SKM-1 (cell line): Measurements from ENCODE around the gene CYP4F3.
"Not testable (repeated sequence)": the region's sequence is repeated elsewhere in the genome, so short reads cannot be mapped to it uniquely, and the experiment has no call there.

ENCODE experiments used
- DNase-seq: peaks from one replicate; lab custom pipeline; 2025; ENCODE audit not compliant: unreplicated experiment; lab: John Stamatoyannopoulos, UW

Gene CYP4F3

DNA sequence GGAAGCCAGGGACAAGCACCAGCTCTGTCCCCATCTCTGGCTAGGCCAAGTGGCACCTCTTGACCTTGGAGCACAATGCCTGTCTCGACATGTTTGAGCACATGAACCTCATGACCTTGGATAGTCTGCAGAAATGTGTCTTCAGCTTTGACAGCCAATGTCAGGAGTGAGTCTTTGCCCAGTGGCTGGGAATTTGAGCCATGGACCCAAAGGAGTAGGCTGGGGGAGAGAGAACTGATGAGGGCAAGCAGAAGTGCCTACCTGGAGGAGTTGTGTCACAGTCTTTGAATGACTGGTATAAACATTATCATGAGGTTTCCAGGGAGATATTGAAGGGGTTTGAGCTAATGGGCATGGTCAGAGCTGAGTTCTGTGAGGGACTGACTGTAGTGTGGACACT, 25.5 kb downstream of the CYP4F3 start:
- no peak for DNase-seq

DNA sequence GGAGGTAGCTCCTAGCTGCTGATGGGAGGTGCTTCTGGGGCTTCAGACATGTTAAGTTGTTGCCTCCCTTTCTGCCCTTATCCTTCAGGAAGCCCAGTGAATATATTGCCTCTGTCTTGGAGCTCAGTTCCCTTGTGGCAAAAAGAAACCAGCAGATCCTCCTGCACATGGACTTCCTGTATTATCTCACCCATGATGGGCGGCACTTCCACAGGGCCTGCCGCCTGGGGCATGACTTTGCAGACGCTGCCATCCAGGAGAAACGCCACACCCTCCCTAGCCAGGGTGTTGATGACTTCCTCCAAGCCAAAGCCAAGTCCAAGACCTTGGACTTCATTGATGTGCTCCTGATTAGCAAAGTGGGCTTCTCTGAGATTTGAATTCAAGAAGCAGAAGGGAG, 26.2 kb downstream of the CYP4F3 start:
- no peak for DNase-seq

DNA sequence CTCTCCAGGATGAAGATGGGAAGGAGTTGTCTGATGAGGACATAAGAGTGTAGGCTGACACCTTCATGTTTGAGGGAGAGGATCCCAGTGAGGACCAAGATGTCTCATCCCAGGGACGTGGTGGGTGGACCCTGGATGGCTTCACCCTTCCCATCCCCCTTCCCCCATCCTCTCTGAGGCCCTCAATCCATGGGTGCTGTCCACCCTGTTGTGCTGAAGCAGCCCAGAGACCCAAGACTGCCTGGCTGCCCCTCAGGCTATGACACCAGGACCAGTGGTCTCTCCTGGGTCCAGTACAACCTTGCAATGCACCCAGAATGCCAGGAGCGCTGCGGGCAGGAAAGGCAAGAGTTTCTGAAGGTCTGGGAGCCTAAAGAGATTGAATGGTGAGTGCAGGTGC, 28.7 kb downstream of the CYP4F3 start:
- no peak for DNase-seq

DNA sequence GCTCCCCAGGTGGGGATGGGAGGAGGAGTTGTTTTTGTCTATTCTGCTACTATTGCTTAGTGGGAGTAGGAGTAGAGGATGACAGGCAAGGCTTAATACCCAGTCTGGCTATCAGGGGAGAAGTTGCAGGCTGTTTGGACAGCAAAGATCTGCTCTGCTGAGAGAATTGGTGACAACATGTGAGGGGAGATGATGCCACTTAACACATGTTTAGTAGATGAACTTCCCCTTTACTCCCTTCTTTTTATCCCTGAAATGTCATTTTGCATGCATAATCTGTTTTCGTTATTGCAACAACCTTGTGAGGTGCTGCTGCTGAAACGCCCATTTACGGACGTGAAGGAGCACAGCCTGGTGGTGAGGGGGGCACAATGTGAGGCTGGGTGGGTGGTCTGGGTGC, 29.2 kb downstream of the CYP4F3 start:
- DNase-seq: no peak

DNA sequence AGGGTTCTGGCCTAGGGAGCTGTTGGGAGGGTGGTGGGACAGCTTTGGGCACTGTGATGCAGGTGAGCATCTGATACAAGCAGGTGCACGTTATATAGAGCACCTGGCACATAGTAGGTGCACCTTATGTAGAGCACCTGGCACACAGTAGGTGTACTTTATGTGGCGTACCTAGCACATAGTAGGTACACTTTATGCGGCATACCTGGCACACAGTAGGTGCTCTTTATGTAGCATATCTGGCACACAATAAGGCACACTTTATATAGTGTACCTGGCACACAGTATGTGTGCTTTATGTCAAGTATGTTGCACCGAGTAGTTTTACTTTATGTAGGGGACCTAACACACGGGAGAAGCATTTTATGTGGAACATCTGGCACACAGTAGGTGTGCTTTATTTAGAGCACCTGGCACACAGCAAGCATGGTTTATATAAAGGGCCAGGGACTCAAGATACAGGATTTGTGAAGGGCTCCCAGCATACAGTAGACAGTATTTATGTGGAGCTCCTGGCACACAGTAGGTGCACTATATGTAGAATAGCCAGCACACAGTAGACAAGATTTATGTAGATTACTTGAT, 30.6 kb downstream of the CYP4F3 start:
- DNase-seq: no peak

DNA sequence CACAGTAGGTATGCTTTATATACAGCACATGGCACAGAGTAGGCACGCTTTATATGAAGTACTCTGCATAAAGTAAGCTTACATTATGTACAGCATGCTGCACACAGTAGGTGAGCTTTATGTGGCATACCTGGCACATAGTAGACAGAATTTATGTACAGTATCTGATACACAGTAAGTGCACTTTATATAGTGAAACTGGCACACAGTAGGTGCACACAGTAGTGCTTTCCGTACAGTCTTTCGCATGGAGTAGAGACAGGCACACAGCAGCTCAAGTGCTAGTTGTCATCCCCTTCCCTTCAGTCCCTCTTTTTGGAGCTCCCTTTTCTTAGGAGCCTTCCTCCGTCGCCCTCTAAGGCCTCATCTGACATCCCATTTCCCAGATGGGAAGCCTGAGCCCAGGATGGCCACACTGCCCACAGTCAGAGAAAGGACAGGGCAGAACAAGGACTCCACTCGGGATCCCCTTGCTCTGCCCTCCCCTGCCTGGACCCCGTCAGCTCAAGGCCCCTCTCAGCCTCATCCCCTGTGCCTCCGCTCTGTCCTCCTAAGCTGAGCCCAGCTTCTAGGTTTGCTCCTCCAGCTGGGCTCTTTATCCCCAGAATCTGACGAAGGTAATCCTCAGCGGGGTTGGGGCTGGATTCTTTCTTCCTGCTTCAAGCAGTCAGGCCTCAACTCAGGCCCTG, 31.3 kb downstream of the CYP4F3 start:
- no peak for DNase-seq

DNA sequence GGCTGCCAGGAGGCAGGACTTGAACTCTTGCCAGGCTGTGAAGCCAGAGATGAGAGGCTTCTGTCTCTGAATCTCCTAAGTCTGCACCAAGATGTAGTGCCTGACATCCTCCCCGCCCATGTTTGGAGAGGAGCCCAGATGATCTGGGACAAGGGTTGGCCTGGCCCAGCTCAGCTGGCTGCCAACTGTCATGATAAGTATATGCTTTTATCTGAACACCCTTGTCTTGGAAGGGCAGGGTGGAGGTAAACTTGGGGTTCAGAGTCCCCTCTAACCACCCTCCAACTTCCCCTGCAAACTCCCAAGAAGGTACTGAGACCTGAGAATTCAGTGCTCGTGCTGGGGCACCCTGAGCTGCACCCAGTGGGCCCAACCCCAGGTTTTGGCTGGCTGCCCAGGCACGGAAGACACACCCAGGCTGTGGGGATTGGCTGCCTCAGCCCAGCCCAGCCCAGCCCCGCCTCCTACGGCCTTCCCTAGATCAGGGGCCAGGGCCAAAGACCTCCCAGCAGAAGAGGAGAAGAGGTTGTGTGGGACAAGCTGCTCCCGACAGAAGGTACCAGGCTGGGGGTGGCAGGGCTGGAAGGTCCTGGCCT, 32.0 kb downstream of the CYP4F3 start, which contains the start of gene CYP4F12:
Gene CYP4F12, plus strand, starts transcription at position 508 of the 596 bp plus-strand sequence. CDS start 443 bp downstream, outside the sequence.
- no peak for DNase-seq

DNA sequence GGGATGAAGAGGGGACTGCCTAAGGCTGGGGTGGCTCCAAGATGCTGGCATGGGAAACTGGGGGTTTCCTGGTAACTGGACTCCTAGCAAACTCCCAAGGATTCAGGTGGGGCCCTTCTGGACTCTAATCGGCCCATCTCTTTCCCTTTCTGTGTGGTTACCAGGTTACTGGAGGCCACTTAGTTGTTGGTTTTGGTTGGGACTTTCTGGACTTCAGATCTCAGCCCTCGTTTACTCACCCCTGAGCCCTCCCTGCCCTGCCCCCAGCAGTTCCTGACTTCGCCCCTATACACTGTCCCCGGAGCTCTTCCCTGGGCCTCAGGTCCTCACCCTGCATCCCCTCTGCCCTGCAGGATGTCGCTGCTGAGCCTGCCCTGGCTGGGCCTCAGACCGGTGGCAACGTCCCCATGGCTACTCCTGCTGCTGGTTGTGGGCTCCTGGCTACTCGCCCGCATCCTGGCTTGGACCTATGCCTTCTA, 32.5 kb downstream of the CYP4F3 start:
- no peak for DNase-seq

DNA sequence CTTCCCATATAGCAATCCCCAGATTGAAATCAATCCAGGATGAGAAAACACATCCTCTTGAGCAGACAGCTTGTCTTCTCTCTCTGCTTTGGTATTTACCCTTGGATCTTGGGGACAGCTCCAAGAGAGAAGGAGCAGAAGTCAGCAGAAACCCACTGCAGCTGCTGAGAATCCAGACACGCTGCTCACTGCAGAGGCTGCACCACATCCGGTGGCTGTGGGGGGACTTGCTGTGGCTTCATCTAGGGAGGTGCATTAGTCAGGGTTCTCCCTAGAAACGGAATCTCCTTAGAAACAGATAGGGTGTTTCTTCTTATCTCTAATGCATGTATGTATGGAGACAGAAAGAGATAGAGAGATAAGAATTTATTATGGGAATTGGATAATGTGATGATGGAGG, 34.9 kb downstream of the CYP4F3 start:
- no peak for DNase-seq

DNA sequence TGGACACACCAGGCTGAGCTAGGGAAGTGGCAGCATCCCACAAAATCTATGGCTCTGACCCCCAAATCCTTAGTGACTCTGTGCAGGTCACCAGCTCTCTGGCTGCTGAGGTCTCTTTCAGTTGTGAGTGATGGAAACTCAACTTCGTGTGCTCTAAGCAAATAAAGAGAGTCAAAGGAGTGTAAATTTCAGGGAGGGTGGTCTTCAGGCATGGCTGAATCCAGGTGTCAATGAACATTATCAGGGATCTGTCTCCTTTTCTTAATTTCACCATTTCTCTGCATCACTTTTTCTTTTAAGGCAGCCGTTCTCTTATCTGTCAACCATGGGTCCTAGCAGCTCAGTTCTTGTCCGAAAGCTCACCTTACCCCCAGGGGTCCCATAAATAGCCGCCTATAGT, 38.4 kb downstream of the CYP4F3 start:
- DNase-seq: no peak

DNA sequence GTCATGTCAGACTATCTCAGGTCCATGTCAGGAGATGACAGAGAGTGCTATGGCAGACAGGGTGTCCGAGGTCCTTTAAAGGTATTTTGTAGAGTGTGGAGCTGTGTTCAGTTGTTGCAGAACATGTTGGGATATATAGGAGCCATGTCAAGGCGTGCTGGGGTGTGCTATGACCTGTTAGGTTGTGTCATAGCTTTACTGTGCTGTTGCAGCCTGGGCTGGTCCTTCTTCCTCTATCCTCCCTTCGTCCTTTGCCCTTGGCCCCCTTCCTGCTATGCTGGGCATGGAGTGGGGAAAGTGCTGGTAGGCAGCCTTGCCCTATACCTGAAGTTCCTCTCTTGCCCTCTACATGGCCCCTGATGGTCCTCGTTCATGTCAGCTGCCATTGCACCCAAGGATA, 39.2 kb downstream of the CYP4F3 start:
- DNase-seq: not testable (repeated sequence)

DNA sequence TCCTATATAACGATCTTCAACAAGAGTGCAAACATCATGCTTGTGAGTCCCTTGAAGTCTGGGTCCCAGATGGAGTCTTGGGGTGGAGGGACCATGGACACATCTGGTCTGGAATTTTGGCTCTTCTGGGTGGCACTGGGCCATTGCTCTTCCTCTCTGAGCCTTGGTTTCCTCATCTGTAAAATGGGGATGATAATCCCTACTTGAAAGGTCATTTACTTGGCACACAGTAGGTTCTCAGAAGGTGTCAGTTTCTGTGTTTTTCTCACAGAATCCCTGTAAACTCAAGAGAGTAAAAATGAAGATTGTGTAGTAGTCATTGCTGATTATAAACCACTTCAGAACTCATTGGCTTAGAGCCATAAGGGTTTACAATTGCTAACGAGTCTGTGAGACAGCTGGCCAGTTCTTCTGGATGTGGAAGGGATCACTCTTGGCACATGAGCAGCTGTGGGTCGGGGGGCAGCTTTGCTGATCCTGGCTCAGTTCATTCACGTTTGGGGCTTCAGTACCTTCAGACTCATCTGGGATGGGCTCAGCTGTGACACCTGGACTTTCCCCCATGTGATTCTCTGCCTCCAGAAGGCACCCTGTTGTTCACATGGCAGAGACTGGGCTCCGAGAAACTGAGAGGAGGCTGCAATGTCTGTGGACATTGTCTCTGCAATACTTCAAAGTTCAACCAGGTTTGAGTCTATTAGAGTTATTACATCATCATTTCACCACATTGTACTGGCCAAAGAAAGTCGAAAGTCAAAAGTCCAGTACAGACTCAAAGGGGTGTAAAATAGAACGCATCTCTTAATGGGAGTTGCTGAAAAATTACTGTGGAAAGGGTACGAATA, 40.0 kb downstream of the CYP4F3 start:
- DNase-seq: no peak

DNA sequence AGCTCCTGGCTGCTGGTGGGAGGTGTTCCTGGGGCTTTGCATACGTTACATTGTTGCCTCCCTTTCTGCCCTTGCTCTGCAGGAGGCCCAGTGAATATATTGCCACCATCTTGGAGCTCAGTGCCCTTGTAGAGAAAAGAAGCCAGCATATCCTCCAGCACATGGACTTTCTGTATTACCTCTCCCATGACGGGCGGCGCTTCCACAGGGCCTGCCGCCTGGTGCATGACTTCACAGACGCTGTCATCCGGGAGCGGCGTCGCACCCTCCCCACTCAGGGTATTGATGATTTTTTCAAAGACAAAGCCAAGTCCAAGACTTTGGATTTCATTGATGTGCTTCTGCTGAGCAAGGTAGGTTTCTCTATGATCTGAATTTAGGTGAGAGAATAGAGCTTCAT, 42.7 kb downstream of the CYP4F3 start:
- no peak for DNase-seq

DNA sequence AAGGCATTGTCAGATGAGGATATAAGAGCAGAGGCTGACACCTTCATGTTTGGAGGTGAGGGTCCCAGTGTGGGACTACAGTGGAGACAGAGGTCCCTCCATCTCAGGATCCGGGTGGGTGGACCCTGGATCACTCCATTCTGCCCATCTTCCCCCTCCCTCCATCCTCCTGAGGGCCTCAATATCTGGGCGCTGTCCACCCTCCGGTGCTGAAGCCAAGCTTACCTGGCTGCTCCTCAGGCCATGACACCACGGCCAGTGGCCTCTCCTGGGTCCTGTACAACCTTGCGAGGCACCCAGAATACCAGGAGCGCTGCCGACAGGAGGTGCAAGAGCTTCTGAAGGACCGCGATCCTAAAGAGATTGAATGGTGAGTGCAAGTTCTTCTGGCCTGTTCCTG, 44.1 kb downstream of the CYP4F3 start:
- DNase-seq: no peak

DNA sequence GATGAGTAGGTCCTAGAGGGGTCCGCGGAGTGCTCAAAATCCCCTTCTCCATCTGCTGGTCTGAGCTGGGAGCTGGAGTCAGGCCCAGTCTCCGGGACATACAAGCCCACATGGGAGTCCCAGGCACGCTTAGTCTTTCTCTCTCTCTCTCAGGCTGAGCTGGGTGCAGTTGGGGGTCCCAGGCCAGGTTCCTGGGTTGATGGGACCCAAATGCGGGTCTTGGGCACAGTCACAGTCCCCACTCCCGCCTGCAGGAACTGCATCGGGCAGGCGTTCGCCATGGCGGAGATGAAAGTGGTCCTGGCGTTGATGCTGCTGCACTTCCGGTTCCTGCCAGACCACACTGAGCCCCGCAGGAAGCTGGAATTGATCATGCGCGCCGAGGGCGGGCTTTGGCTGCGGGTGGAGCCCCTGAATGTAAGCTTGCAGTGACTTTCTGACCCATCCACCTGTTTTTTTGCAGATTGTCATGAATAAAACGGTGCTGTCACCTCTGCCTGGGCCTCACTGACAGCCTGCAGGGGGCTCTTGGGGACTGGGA, 56.0 kb downstream of the CYP4F3 start:
- DNase-seq: no peak

DNA sequence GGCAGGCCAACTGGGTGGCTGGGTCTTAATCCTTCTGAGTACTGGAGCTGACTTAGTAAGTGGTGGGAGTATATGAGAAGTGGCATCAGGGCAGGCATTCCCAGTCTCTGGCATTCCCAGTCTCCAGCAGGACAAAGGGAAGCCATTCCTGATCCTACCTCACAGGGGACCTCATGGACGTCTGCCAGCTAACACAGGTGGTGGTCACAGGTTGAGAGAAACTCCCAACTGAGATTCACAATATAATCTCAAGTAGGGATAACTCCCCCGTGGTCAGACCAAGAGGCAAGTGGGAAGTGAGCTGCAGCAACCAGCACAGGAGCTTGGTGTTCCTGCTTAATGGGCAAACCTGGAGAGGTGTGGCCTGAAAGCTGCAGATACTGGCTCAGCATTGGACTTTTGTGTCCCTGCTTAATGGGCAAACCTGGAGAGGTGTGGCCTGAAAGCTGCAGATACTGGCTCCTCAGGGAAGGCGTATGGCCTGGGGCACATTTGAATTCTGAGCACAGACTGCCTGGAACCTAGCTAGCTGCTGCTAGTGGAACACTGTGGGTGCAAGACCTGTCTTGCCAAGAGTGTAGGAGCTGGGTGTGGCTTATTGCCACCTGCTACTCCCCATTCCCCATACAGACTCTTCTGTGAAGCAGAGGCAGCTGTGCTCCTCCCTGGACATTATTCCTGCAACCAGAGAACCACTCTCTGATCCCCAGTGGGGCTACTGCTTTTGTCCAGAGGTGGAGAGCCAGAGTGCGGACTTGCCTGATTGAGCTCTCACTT, 61.2 kb downstream of the CYP4F3 start:
- DNase-seq: no peak

DNA sequence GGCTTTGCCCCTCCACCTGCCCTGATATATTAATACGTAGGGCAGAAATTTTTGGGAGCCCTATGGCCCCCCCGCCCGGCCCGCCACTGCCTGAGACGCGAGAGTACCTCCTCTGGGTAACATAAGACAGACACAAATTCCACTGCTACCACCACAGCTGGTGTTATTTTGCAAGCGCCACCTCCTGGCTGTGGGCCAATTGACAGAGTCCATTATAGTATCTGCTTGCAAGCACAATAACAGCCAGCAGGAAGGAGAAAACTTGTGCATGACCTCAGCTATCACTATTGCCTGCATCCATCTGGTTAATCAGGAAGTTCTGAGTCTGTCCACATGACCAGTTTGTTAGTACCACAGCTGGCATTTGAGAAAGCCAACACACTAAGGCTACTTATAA, 61.8 kb downstream of the CYP4F3 start:
- DNase-seq: peak; percentile 41
